T-helper 1 cell treated with Interleukin-12 subunit alpha and Interleukin-12 subunit beta and Interleukin-4 antibody, amounts not matched to agents 30 ng/mL and 1 ng/mL, for 36 hours (primary cell): ENCODE results near the gene BCHE. TPM values are rescaled to one million over a fixed set of nuclear protein-coding genes. Genes with fewer than 3 reads are reported as not detected.

ENCODE experiments used
- intact Hi-C: fragments of 100-400 bp; cut with micrococcal nuclease; formaldehyde crosslinking; loops from one replicate; pipeline ENCODE4 v1.15.1; 2024
- total RNA-seq: library from RNA; stranded (reverse); gene quantifications from 2 replicates; pipeline ENCODE4 v1.2.3, GENCODE V29; 2022

Gene BCHE
- total RNA-seq: not detected in 2 replicates

- intact Hi-C loops: no loop called here
Measured at GRCh38 chr3:165837058-165837525, at the start of gene BCHE. Gene BCHE, minus strand, starts transcription at chr3:165837423. Its CDS starts 6,390 bp downstream, at chr3:165831033.

- intact Hi-C loops: no loop called here
Measured at GRCh38 chr3:165885558-165886270, 48.5 kb upstream of the BCHE start.

DNA sequence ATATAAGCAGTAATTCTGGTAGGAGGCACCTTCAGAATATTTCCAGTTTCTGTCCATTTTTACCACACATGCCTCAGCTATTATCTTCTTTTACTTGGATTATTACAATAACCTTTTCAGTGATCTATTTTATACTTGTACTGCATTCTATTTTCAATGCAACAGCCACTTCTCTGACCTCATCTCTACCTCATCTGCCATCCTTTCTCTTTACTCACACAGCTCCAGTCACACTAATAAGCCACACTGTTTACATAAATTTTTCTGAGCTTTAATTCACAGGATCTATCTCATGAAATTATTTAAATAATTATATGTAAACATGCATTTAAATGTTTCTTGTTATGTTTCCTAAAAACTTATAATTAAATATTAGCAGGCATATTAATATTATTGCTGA is 47.3 kb upstream of the BCHE start:
- intact Hi-C loops: no loop called here

- intact Hi-C loops: no loop called here
Measured at GRCh38 chr3:165883863-165884478, 46.7 kb upstream of the BCHE start.

DNA sequence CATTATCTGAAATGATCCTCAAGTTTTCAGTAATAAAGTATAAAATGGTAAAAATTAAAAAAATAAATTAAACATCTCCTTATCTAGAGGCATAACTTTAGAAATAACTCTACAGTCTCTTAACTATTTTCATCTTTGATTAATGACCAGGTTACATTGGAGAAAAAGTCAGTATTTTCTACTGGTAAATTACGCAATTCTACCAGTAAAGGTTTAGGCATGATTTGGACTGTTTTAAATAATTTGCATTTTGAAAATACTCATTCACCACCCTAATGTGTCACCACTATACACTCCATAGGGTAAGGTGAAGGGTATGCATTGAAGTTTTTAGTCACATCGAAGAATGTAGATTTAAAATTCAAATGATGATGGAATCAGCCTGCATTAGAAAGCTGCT is 45.9 kb upstream of the BCHE start:
- intact Hi-C loops: no loop called here

DNA sequence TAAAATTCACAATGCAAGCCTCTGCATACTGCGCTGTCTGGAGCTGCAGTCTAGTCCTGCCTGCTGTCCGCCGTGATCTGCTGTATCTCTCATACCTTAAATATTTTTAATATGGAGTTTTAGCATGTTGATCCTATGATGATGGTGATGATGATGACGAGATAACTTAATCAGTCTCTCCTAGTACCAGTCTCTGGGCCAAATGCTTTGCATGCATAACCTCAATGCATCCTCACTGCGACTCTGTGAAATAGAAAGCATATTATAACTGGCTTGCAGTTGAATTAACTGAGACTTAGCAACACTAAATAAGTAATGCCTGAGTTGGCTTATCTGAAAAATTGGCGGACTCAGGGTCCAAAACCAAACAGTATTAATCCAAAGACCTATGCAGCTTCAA is 38.4 kb upstream of the BCHE start:
- intact Hi-C loops: no loop called here

- intact Hi-C loops: no loop called here
Measured at GRCh38 chr3:165874663-165875489, 37.7 kb upstream of the BCHE start.

DNA sequence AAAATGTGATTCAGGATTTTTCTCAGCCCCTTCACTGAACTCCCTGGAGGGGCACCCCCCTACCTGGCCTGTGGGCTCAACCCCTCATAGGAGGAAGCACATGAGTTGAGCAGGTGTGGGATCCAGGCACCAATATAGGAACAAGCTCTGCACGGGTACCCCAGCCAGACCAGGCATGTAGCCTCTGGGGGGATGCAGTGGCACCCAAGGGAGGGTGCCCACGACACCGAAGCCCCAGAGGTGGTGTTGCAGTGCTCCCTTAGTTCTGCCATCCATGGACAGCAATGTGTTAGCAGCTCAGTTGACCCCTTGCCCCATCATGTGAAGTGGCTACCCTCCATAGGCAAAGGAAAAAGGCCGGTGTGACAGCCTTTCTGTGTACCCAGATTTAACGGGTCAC is 30.9 kb upstream of the BCHE start:
- intact Hi-C loops: no loop called here

GRCh38 chr3:165859061-165859460 is 21.8 kb upstream of the BCHE start:
- intact Hi-C loops: no loop called here

DNA sequence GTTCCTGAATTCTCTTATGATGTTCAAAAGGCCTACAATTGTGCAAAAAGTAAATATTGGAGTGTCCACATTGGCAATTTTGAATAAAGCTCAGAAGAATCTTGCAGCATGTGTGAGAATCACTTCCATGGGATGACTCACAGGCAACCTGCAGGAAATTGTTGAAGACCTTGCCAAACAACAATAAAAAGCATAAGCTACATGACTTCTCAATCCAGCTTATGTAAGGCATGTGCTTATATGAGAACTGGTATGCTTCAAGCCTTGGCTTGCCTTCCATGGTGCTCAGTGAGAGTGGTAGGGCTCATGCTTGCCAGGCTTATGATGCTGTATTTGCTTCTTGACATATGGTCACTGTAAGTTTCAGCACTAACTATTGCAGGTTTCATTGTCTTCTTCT is 18.4 kb upstream of the BCHE start:
- intact Hi-C loops: no loop called here

DNA sequence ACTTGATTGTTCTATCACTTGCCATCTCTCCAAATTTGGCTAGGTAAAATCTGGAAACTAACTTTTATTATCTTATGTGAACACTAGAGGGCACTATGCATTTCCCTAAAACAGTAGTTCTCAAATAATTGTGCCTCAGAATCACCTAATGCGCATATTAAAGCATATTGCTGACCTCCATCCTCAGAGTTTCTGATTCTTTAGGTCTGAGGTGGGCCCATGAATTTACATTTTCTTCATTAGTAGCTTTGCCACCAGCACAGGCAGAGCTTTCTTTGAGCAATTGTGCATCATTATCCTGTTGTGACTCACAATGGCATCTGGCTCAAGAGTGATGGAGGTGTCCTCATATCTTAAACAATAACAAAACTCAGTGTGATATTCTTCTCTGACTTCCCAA is 17.5 kb upstream of the BCHE start:
- intact Hi-C loops: no loop called here

DNA sequence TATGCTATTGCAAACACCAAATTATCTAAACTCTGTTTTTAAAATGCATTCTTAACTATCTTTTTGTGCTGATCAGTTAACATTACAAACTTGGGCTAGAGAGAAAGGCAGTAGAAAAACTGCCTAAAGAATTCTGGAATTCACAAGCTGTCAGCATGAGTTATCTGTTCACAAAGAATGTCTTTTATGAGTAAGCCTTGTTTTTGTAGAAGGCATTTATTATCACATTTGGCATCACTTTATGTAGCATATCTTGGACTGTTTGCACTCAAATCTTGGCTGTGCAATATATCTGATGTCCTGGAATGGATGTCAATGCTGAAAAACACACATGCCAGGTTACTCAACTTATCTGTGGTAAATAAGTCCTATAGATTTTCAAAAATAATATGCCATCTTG is 15.5 kb upstream of the BCHE start:
- intact Hi-C loops: no loop called here

GRCh38 chr3:165852191-165852590 is 15.0 kb upstream of the BCHE start:
- intact Hi-C loops: no loop called here

DNA sequence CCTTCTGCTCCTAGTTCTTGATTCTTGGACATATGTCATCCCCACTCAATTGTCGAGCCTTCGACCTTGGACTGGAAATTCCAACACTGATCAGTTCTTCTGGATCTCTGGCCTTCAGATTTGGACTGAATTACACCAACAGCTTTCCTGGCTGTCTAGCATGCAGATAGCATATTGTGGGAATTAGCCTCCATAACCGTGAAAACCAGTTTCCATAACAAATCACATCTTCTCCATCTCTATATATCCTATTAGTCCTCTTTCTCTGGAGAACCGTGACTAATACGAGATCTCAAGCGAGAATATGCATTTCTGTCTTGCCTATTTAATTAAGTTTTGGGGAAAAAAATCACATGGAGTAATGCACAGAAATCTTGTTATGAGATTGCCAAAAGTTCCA is 8.8 kb upstream of the BCHE start:
- intact Hi-C loops: no loop called here

DNA sequence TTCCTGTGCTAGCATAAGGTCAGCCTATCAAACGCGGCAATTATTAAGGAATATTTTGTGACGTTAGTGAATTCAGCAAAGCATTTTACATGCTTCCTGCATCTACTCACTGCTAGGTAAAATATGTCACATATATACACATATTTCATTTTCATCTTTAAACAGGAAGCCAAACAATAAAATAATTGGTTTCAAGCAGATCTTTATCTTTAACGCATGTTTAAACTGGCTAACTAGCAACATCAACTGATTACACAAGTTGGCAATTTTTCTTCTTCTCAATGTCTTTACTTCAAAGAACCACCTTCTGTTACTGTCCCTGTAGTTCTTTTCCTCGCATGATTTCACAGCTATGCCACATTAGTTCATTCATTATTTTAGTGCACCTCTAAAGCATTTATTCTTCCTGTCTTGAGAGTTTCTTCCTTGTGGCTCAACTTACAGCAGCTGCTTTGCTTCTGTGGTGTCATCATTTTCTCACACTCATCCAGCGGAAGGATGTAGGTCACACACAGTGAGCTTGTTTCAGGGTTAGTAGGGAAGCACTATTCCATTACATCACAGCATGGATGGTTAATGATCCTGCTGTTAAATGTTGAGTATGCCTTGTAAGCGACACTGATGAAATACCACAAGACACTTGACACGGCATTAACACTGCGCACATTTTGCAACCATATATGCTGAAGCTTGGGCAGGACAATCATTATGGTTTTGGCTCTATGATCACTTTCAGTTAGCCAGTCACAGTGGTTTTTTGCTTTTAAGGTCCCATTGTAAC is 2.3 kb upstream of the BCHE start:
- intact Hi-C loops: no loop called here

GRCh38 chr3:165837801-165838200 is 578 bp upstream of the BCHE start:
- intact Hi-C loops: no loop called here

DNA sequence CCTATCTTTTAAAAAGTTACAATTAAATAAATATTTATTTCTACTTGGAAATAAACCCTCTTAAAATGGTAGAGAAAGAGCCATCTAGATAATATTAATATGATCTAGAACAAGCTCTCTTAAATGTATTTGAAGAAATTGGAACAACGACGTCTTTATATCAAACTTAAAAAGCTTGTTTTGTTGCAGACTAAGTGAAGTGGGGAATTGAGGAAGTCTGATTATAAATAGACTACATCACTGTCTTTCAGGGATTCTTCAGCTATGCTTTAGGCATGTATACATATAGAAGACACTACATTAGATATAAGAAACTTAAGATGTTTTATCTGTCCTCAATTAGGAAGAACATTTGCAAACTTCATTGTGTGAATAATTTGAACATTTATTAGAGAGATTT is 1.8 kb downstream of the BCHE start:
- intact Hi-C loops: no loop called here

DNA sequence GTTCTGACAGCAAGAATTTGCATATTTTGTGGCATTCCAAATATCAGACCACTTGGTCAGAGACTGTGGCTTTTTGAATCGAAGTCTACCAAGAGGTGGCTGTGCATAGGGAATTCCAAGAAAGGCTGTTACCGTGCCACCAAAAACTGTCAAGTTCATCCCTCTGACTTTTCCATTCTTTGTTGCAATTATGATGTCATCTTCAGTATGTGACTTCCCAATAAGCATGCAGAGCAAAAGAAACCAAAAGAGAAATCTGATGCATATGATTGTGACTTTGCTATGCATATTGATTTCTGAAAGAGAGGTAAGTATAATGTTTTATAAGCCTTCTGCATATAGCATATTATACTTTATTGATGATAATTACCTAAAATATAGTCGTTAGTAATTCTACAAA is 6.5 kb downstream of the BCHE start:
- intact Hi-C loops: no loop called here

GRCh38 chr3:165827883-165828282 is 9.3 kb downstream of the BCHE start:
- intact Hi-C loops: no loop called here

DNA sequence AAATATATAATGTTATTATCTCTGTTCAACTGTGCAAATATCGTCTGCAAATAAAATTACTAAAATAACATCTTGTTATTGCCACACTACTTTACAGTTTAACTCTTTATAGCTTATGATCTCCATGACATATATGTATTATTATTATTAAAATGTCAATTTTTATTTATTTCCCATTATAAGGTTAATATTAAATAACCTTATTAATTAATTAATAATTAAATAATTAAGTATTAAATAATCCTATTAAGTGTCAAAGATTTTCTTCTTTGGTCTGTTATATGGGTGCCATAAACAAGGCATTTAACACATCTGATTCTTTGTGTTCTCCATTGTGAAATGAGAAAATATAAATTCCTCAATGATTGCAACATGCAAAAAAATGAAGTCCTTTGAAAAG is 10.0 kb downstream of the BCHE start:
- intact Hi-C loops: no loop called here

GRCh38 chr3:165820671-165821123 is 16.5 kb downstream of the BCHE start:
- intact Hi-C loops: no loop called here
